ENCODE data around the gene ADM2.

ADM2 gene

DNA sequence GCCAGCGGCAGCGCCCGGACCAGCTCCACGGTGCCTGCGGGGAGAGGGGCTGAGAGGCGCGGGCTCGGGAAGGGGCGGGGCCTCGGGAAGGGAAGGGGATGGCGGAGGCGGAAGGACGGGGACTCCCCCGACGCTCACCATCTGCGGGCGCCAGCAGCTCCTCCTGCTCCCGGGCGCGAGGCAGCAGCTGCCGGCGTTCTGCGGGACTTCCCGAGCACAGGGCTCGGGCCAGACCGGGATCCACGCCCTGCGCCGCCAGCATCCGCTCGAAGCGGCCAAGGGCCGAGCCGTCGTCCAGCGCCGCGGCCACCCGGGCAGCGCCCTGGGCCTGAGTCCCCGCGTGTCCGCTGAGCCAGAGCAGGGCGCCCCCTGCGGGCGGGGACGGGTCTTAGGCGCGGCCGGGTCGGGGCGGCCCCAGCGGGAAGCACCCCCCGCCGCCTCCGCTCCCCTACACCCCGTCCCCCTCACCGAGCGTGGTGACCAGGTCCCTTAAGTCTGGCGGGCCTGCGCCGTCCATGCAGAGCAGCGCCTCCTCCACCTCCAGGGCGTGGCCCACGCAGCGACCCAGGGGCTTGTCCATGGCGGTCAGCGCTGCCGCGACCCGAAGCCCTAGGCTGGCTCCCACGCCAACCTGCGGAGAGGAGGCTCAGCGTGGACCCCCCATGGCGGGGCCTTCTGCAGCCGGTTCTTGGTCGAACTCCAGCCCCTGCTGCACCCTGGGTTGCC, 44.9 kb downstream of the ADM2 start:
- H3K36me3 ChIP-seq = peaks cover 24% of the 10 kb centered on the region
- peaks cover 17% of the 10 kb centered on the region for H3K4me1 ChIP-seq
- H3K4me3 ChIP-seq (ENCODE audit: low read depth, low read length) = peak overlapping the region; percentile 85
- peak; percentile 91 for DNase-seq
- H3K27me3 ChIP-seq = peaks cover 22% of the 10 kb centered on the region
- H3K9me3 ChIP-seq = peaks cover 5% of the 10 kb centered on the region; the same call in 1 of the 2 replicates
- TF ChIP-seq, protein P1, sequence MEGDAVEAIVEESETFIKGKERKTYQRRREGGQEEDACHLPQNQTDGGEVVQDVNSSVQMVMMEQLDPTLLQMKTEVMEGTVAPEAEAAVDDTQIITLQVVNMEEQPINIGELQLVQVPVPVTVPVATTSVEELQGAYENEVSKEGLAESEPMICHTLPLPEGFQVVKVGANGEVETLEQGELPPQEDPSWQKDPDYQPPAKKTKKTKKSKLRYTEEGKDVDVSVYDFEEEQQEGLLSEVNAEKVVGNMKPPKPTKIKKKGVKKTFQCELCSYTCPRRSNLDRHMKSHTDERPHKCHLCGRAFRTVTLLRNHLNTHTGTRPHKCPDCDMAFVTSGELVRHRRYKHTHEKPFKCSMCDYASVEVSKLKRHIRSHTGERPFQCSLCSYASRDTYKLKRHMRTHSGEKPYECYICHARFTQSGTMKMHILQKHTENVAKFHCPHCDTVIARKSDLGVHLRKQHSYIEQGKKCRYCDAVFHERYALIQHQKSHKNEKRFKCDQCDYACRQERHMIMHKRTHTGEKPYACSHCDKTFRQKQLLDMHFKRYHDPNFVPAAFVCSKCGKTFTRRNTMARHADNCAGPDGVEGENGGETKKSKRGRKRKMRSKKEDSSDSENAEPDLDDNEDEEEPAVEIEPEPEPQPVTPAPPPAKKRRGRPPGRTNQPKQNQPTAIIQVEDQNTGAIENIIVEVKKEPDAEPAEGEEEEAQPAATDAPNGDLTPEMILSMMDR (IDR thresholded peaks at IDR 0.05; ENCODE audit: low read depth, low read length) = peak; percentile 40; the same call in 1 of the 2 replicates

DNA sequence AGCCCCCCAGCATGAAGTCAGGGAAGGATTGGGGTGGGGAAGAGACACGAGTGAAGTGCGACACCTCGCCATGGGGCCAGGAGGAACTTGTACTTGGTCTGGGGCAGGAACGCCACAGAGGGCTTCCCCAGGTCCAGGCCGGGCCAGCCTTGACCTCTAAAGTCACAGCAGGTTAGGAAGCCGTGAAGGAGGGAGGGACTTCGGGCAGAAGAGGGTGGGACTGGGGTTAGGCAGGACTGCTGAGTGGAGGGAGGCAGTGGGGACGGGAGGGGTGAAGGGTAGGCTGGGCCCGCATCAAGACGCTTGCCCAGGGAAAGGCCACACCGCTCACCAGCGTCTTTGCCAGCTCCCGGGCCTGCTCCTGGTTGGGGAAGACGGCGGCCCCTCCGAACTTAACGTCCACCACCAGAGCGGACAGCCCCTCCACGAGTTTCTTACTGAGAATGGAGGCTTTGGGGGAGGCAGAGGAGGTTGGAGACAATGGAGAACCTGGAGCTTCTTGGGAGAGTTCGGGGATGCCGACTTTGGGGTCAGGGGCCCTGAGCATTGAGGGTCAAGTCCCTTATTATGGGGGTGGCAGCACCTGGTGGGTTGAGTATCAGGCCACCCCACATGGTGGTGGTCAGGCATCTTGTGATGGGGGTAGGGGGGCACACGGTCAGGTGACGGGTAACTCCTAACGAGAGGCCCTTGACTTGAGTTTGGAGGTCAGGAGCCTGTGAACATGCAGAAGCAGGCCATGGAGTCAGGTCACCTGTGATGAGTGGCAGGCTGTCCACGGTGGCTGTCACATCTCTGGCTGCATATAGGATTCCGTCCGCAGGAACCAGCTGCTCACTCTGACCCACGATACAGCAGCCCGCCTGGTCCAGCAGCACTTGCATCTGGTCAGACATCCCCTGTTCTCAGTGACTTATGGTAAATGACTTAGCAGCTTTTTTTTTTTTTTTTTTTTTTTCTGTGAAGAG, 45.8 kb downstream of the ADM2 start:
- Histone ChIP-seq H3K9me3 (peaks cover 5% of the 10 kb centered on the region; the same call in 1 of the 2 replicates), H3K4me1 (peaks cover 17% of the 10 kb centered on the region), H3K27me3 (peaks cover 30% of the 10 kb centered on the region), H3K4me3 (ENCODE audit: low read depth, low read length) (peak overlapping the region; percentile 85), H3K36me3 (peaks cover 17% of the 10 kb centered on the region)
- TF ChIP-seq, protein P1 (IDR thresholded peaks at IDR 0.05; ENCODE audit: low read depth, low read length) = no peak
- DNase-seq = peak; percentile 66

DNA sequence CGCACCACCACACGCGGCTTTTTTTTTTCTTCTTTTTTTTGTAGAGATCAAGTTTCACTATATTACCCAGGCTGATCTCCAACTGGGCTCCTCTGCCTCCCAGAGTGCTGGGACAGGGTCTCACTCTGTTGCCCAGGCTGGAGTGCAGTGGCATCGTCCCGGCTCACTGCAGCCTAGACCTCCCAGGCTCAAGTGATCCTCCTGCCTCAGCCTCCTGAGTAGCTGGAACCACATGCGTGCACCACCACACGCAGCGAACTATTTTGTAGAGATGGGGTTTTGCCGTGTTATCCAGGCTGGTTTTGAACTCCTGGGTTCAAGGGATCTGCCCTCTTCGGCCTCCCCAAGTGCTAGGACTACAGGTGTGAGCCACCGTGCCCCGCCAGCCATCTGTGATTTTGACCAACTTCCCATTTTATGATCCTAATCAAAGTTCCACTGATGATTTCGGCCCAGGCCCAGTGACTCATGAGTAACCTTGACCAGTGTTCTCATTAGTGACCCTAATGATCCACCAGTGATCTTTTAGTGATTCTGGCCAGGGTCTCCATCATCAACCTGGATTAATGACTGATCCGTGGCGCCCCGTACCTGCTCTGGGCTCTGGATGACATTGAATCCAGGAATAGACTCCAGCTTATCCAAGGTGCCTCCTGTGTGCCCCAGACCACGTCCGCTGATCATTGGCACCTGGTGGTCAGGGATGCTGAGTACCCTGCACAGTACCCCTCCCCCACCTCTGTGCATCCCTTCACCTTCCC, 46.8 kb downstream of the ADM2 start:
- Histone ChIP-seq H3K36me3 (peaks cover 10% of the 10 kb centered on the region), H3K9me3 (peaks cover 5% of the 10 kb centered on the region; the same call in 1 of the 2 replicates), H3K4me1 (peaks cover 17% of the 10 kb centered on the region), H3K27me3 (peaks cover 40% of the 10 kb centered on the region), H3K4me3 (ENCODE audit: low read depth, low read length) (no peak overlapping the region)
- DNase-seq = no peak
- TF ChIP-seq, protein P1 (IDR thresholded peaks at IDR 0.05; ENCODE audit: low read depth, low read length) = no peak

DNA sequence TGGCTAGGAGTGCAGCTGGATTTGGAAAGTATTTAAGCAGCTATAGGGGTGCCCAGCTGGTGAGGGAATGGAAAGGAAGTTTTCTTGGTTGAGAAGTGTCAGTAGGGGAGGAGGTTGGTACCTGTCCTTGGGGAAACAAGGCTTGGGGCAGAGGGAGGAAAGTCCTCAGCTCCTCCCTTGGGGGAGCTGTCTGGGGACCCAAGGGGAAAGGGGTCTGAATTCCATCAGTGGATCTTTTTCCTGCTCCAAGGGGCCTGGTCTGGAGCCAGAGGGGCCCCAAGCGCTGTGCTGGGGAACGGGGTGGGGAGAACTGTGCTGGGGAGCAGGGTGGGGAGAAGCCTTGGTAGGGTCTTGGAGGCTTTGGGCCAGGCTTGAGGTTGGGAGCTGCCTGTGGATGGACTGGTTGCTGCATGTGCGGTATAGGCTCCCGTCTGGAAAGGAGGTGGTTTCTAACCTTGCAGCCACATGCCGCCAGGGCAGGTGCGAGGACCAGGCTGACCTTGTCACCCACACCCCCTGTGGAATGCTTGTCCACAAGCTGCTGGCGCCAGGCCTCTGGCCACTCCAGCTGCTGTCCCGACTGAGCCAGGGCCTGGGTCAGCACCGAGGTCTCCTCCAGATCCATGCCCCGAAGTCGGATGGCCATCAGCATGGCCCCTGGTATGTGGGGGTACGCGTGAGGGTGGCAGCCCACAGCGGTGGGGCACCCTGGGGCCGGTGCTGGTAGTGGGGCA, 47.5 kb downstream of the ADM2 start:
- Histone ChIP-seq H3K4me1 (peaks cover 12% of the 10 kb centered on the region), H3K4me3 (ENCODE audit: low read depth, low read length) (no peak overlapping the region), H3K27me3 (peaks cover 47% of the 10 kb centered on the region), H3K36me3 (peaks cover 2% of the 10 kb centered on the region), H3K9me3 (peaks cover 5% of the 10 kb centered on the region; the same call in 1 of the 2 replicates)
- DNase-seq = no peak
- TF ChIP-seq, protein P1 (IDR thresholded peaks at IDR 0.05; ENCODE audit: low read depth, low read length) = no peak

DNA sequence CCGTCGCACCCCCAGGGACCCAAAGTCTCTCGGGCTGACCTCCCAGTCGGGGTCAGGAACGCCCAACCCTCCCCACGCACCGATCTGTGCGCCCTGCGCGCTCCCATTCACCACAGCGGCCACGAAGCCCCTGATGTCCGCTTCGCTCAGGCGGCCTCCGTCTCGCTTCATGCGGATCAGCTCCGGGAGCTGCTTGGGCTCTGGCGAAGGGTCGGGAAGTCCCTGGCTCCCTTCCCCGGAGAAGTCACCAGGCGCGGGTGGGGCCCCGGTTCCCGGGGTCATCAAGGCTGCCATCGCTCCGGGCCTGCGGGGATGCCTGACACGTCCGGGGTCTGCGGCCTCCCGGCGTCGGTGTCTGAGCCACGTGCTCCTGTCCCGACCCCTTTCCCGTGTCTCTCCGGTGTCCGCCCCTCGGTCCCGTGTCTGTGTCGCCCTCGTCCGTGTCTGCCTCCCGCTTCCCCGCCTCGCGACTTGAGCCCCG, 48.1 kb downstream of the ADM2 start:
- no peak overlapping the region for H3K4me3 ChIP-seq (ENCODE audit: low read depth, low read length)
- TF ChIP-seq, protein P1 (IDR thresholded peaks at IDR 0.05; ENCODE audit: low read depth, low read length) = no peak
- no peaks in the 10 kb centered on the region for H3K36me3 ChIP-seq
- peaks cover 47% of the 10 kb centered on the region for H3K27me3 ChIP-seq
- peaks cover 12% of the 10 kb centered on the region; the same call in 1 of the 2 replicates for H3K4me1 ChIP-seq
- peaks cover 5% of the 10 kb centered on the region; the same call in 1 of the 2 replicates for H3K9me3 ChIP-seq
- no peak for DNase-seq

Data from BE2C (cell line).